K562 (cell line): Measurements from ENCODE around the gene PCP2. TPM values are rescaled to one million over a fixed set of nuclear protein-coding genes. Genes with fewer than 3 reads are reported as not detected.

Experiments
- ATF1 ChIP-seq, 2 experiments: fragments of 450-650 bp in 1 of 2; IDR thresholded peaks; 2 replicates each; pipeline ENCODE4 v1.6.1; 2016; ENCODE audit warnings: missing compliant biosample characterization in 1 of 2, missing genetic modification characterization in 1 of 2
- BACH1 ChIP-seq: fragments of 200-800 bp; sonication (Bioruptor generic); IDR thresholded peaks from 2 replicates; pipeline ENCODE4 v1.6.1; 2016; ENCODE audit warnings: missing genetic modification characterization, missing compliant biosample characterization
- CBFA2T2 ChIP-seq: fragments of 450-650 bp; conservative IDR thresholded peaks from 2 replicates; pipeline ENCODE4 v1.6.1; 2017; ENCODE audit warnings: mild to moderate bottlenecking
- CHD7 ChIP-seq: fragments of 200-600 bp; sonication (generic); IDR thresholded peaks from one replicate; pipeline ENCODE4 v1.6.1; 2012; ENCODE audit warnings: mild to moderate bottlenecking, low read depth, low read length, inconsistent platforms
- ETS1 ChIP-seq: conservative IDR thresholded peaks from 2 replicates; pipeline ENCODE4 v1.6.1; 2011; ENCODE audit warnings: low read depth, mild to moderate bottlenecking, low read length; ENCODE audit not compliant: control insufficient read depth
- MEIS2 ChIP-seq: fragments of 450-650 bp; IDR thresholded peaks from 2 replicates; pipeline ENCODE4 v1.6.1; 2014; ENCODE audit warnings: mild to moderate bottlenecking; ENCODE audit not compliant: partially characterized antibody
- POLR2AphosphoS2 ChIP-seq: IDR thresholded peaks from 2 replicates; pipeline ENCODE4 v1.6.1; 2012; ENCODE audit warnings: low read length, improper control_type of control experiment
- POLR2H ChIP-seq: IDR thresholded peaks from 2 replicates; pipeline ENCODE4 v1.6.1; 2016; ENCODE audit warnings: missing genetic modification characterization, low read depth, mild to moderate bottlenecking, control low read depth, missing compliant biosample characterization, moderate library complexity
- TRIM25 ChIP-seq: fragments of 450-650 bp; IDR thresholded peaks from 2 replicates; pipeline ENCODE4 v1.7.0; 2016; ENCODE audit warnings: borderline replicate concordance
- ZNF174 ChIP-seq: fragments of 250-450 bp; sonication (Bioruptor Pico); IDR thresholded peaks from 2 replicates; pipeline ENCODE4 v1.4.0; 2020; ENCODE audit warnings: mild to moderate bottlenecking
- ZNF282 ChIP-seq: sonication (generic); formaldehyde crosslinking; IDR thresholded peaks from 2 replicates; pipeline ENCODE4 v1.8.1; 2023; ENCODE audit warnings: missing genetic modification reagents
- polyA plus RNA-seq, 8 experiments: library from polyadenylated mRNA; depleted of rRNA in 4 of 8; stranded (reverse) in 5 of 8; unstranded in 3 of 8; fragments of >200 nt; fragmentation: Nextera tagmentation in 2 of 8; fragmentation: Illumina TruSeq in 1 of 8; extraction: Ambion mirVana in 2 of 8; extraction: Trizol in 1 of 8; gene quantifications; 2 replicates each; pipeline versions ENCODE4 v1.2.1 to v1.2.3, GENCODE V29; 2011 to 2014; ENCODE audit warnings: inconsistent platforms in 1 of 8, missing spikeins in 1 of 8
- total RNA-seq, 7 experiments: library from RNA; depleted of rRNA in 6 of 7; stranded (reverse); fragments of >200 nt in 6 of 7; fragmentation: Illumina TruSeq in 2 of 7; extraction: Trizol in 2 of 7; gene quantifications; 2 replicates each; pipeline versions ENCODE4 v1.2.1 to v1.2.3, GENCODE V29; 2011 to 2021; ENCODE audit warnings: low replicate concordance in 1 of 7

The PCP2 gene
- total and polyA plus RNA-seq, 9 of the 15 experiments (the other 6 are each of a cell fraction or from before 2014, with no cell fraction given) = 0.17 to 1.3 (median 0.49) TPM; not detected in 3

- no peak for TF ChIP-seq CHD7
- TF ChIP-seq BACH1 (tag) = peak; percentile 90
- TF ChIP-seq ZNF282 (CRISPR knock-in tag) = no peak
- peak; percentile 63 for TF ChIP-seq MEIS2
- peak; percentile 89 for TF ChIP-seq ATF1 (CRISPR knock-in tag; IDR thresholded peaks at IDR 0.05)
- TF ChIP-seq ATF1 (tag; IDR thresholded peaks at IDR 0.05) = peak; percentile 100
- TF ChIP-seq CBFA2T2 = no peak
- 0 out of 2 replicates have a peak, but pooled peaks have one; percentile 49 for TF ChIP-seq ETS1
- no peak for TF ChIP-seq ZNF174 (CRISPR knock-in tag)
- peak; percentile 38 for TF ChIP-seq POLR2H (tag)
- TF ChIP-seq TRIM25 = no peak
- TF ChIP-seq POLR2AphosphoS2 = no peak
Measured at GRCh38 chr19:7629347-7630054, 4.0 kb downstream of the PCP2 start, which contains the start of the genes PET100 and XAB2 (continued).
